Fibroblast of lung (primary cell): Measurements from ENCODE around the gene DHRS4.

Experiments
- CTCF ChIP-seq, 2 donors: IDR thresholded peaks in 1 of 2; conservative IDR thresholded peaks in 1 of 2; 1 replicate in 1 of 2; 2 replicates in 1 of 2; pipeline ENCODE4 v1.5.1; 2011 to 2012; ENCODE audit warnings: low read length in 2 of 2, control low read depth in 1 of 2, inconsistent platforms in 1 of 2, low read depth in 1 of 2, mild to moderate bottlenecking in 1 of 2
- EZH2 ChIP-seq: IDR thresholded peaks from 2 replicates; pipeline ENCODE4 v1.5.1; 2012; ENCODE audit warnings: low read length, control low read depth, mild to moderate bottlenecking; ENCODE audit errors: missing control alignments

GRCh38 chr14:23939607-23940326, 13.8 kb upstream of the DHRS4 start:
- TF ChIP-seq CTCF (conservative IDR thresholded peaks at IDR 0.05 in 1 of 2, IDR thresholded peaks at IDR 0.05 in 1 of 2; ENCODE audit: low read depth in 1 of 2, low read length in 2 of 2) (no peak), EZH2 (no peak)
